Left ventricle myocardium superior (tissue), 1 donor: ENCODE measurements around the gene SEMA5B. TPM values are rescaled to one million over a fixed set of nuclear protein-coding genes. Genes with fewer than 3 reads are reported as not detected.
A peak's percentile ranks its signal among the peaks of the same experiment; 100 is the strongest.

Experiments
- ATAC-seq: fragments of 200-7000 bp; cut with Tn5 transposase; one replicate; pipeline ENCODE4 v1.9.1; 2020; ENCODE audit warnings: mild to moderate bottlenecking, moderate library complexity
- DNase-seq: peaks from one replicate; pipeline ENCODE4 v3.0.0-alpha.2; 2020
- intact Hi-C: fragments of 100-400 bp; cut with micrococcal nuclease; formaldehyde crosslinking; loops from one replicate; pipeline ENCODE4 v1.11.0; 2022
- total RNA-seq: library from RNA; stranded (reverse); fragmentation: NEBNext Ultra II Directional; extraction: Animal tissue kit (Norgen Biotek cat#: 25700); gene quantifications from one replicate; pipeline ENCODE4 v1.2.1, GENCODE V29; 2021
- donor health status: DM: no; HTN: yes; CAD: no; lungs with severe emphysema.

SEMA5B gene
- total RNA-seq, 1 donor from 2014 or later, result 4.2 TPM

GRCh38 chr3:122937745-122938144, 89.8 kb downstream of the SEMA5B start:
- ATAC-seq (no peak), DNase-seq (no peak)
- intact Hi-C loops, result no loop called here

- ATAC-seq, result peak; percentile 61
- intact Hi-C loops, result no loop called here
Observed at GRCh38 chr3:122936986-122937385, 90.6 kb downstream of the SEMA5B start.

GRCh38 chr3:122936335-122936734, 91.2 kb downstream of the SEMA5B start:
- DNase-seq (no peak), ATAC-seq (peak; percentile 22)
- intact Hi-C loops, result no loop called here

More at GRCh38 chr3:122936986-122937385, 90.6 kb downstream of the SEMA5B start:
- DNase-seq, result no peak

GRCh38 chr3:122934251-122934650, 93.3 kb downstream of the SEMA5B start:
- DNase-seq (no peak), ATAC-seq (no peak)
- intact Hi-C loops, result no loop called here

- no peak for ATAC-seq
- no peak for DNase-seq
- intact Hi-C loops, result no loop called here
Observed at GRCh38 chr3:122932251-122932967, 95.2 kb downstream of the SEMA5B start.

GRCh38 chr3:122931636-122932035, 95.9 kb downstream of the SEMA5B start:
- ATAC-seq (no peak), DNase-seq (no peak)
- intact Hi-C loops, result no loop called here

GRCh38 chr3:122930063-122930997, 97.2 kb downstream of the SEMA5B start:
- intact Hi-C loops, result no loop called here
- ATAC-seq, result no peak
- DNase-seq, result no peak

- peak; percentile 55 for ATAC-seq
- intact Hi-C loops, result no loop called here
- DNase-seq, result no peak
Observed at GRCh38 chr3:122929188-122930062, 98.1 kb downstream of the SEMA5B start.

GRCh38 chr3:122928396-122929187, 99.0 kb downstream of the SEMA5B start:
- no peak for DNase-seq
- intact Hi-C loops, result no loop called here
- ATAC-seq, result no peak

GRCh38 chr3:122927726-122928125, 99.8 kb downstream of the SEMA5B start:
- ATAC-seq, result no peak
- intact Hi-C loops, result no loop called here
- no peak for DNase-seq

GRCh38 chr3:122926811-122927210, 100.8 kb downstream of the SEMA5B start:
- DNase-seq (no peak), ATAC-seq (no peak)
- intact Hi-C loops, result no loop called here

GRCh38 chr3:122926322-122926721, 101.2 kb downstream of the SEMA5B start:
- no peak for DNase-seq
- intact Hi-C loops, result no loop called here
- no peak for ATAC-seq

GRCh38 chr3:122925756-122926155, 101.8 kb downstream of the SEMA5B start:
- DNase-seq, result no peak
- no peak for ATAC-seq
- intact Hi-C loops, result no loop called here

GRCh38 chr3:122924056-122924455, 103.5 kb downstream of the SEMA5B start:
- no peak for DNase-seq
- no peak for ATAC-seq
- intact Hi-C loops, result no loop called here

- intact Hi-C loops, result no loop called here
- no peak for DNase-seq
- ATAC-seq, result no peak
Observed at GRCh38 chr3:122923611-122924010, 104.0 kb downstream of the SEMA5B start.

- DNase-seq, result no peak
- intact Hi-C loops, result no loop called here
- ATAC-seq, result no peak
Observed at GRCh38 chr3:122921791-122922651, 105.5 kb downstream of the SEMA5B start.

GRCh38 chr3:122920986-122921385, 106.6 kb downstream of the SEMA5B start:
- intact Hi-C loops, result no loop called here
- DNase-seq (no peak), ATAC-seq (no peak)

GRCh38 chr3:122919291-122919610, 108.3 kb downstream of the SEMA5B start:
- DNase-seq (no peak), ATAC-seq (no peak)
- intact Hi-C loops, result no loop called here
